PFSK-1 (cell line): ENCODE data around the gene SLC2A10.

Experiments
- POLR2AphosphoS5 ChIP-seq: IDR thresholded peaks from 2 replicates; pipeline ENCODE4 v1.6.1; 2012; ENCODE audit warnings: low read depth, mild to moderate bottlenecking, control low read depth, low read length, moderate library complexity
- SIN3A ChIP-seq: IDR thresholded peaks from 2 replicates; pipeline ENCODE4 v1.6.1; 2012; ENCODE audit warnings: mild to moderate bottlenecking, low read length, moderate library complexity, borderline replicate concordance; ENCODE audit not compliant: insufficient read depth
- TAF1 ChIP-seq: IDR thresholded peaks from 2 replicates; pipeline ENCODE4 v1.6.1; 2012; ENCODE audit warnings: low read length, control low read depth, borderline replicate concordance; ENCODE audit not compliant: insufficient read depth
- TF ChIP-seq, protein P1 (sequence below), 2 experiments: IDR thresholded peaks; 2 replicates each; pipeline versions ENCODE4 v1.6.1 to v1.8.0; 2011 to 2012; ENCODE audit warnings: low read depth in 2 of 2, low read length in 2 of 2, control low read depth in 1 of 2, inconsistent platforms in 1 of 2, mild to moderate bottlenecking in 1 of 2, moderate library complexity in 1 of 2; ENCODE audit not compliant: insufficient read depth in 1 of 2

DNA sequence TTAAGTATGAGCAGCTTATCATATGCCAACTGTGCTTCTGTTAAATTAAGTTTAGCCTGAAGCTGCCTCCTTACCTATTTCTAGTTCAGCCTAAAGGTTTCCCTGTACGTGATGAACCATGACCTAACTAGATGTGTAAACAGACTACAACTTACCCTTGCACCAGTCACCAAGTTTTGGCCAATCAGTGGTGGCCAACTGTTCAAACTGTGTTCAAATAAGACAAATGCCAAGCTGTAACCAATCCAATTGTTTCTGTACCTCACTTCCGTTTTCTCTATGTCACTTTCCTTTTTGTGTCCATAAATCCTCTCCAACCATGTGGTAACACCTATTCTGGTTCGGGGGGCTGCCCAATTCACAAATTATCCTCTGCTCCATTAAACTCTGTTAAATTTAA lies 6.0 kb upstream of the SLC2A10 start:
- TF ChIP-seq POLR2AphosphoS5 (no peak), TAF1 (no peak), SIN3A (no peak)
- TF ChIP-seq, protein P1, sequence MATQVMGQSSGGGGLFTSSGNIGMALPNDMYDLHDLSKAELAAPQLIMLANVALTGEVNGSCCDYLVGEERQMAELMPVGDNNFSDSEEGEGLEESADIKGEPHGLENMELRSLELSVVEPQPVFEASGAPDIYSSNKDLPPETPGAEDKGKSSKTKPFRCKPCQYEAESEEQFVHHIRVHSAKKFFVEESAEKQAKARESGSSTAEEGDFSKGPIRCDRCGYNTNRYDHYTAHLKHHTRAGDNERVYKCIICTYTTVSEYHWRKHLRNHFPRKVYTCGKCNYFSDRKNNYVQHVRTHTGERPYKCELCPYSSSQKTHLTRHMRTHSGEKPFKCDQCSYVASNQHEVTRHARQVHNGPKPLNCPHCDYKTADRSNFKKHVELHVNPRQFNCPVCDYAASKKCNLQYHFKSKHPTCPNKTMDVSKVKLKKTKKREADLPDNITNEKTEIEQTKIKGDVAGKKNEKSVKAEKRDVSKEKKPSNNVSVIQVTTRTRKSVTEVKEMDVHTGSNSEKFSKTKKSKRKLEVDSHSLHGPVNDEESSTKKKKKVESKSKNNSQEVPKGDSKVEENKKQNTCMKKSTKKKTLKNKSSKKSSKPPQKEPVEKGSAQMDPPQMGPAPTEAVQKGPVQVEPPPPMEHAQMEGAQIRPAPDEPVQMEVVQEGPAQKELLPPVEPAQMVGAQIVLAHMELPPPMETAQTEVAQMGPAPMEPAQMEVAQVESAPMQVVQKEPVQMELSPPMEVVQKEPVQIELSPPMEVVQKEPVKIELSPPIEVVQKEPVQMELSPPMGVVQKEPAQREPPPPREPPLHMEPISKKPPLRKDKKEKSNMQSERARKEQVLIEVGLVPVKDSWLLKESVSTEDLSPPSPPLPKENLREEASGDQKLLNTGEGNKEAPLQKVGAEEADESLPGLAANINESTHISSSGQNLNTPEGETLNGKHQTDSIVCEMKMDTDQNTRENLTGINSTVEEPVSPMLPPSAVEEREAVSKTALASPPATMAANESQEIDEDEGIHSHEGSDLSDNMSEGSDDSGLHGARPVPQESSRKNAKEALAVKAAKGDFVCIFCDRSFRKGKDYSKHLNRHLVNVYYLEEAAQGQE (IDR thresholded peaks at IDR 0.05; ENCODE audit: insufficient read depth in 1 of 2, low read depth in 2 of 2, low read length in 2 of 2) = no peak
